HEK293T (cell line): Measurements from ENCODE around the gene RAD50.
"Not testable (repeated sequence)": the region's sequence is repeated elsewhere in the genome, so short reads cannot be mapped to it uniquely, and the experiment has no call there.

Experiments used
- CTCF ChIA-PET: fragments of 350-600 bp; formaldehyde crosslinking; extraction: SDS; loops from one replicate; lab custom pipeline; 2021; ENCODE audit warnings: antibody characterized with exemption, inconsistent platforms; lab: Yijun Ruan, JAX
- POLR2A ChIA-PET: fragments of 350-600 bp; formaldehyde crosslinking; extraction: SDS; loops from one replicate; lab custom pipeline; 2020; ENCODE audit warnings: antibody characterized with exemption, inconsistent platforms; lab: Yijun Ruan, JAX
- DNase-seq: peaks from one replicate; pipeline ENCODE4 v3.0.0; 2012; ENCODE audit warnings: mixed read lengths; ENCODE audit errors: extremely low spot score
- ARNT ChIP-seq: fragments of 450-650 bp; IDR thresholded peaks from 2 replicates; pipeline ENCODE4 v1.6.1; 2017; ENCODE audit warnings: mild to moderate bottlenecking
- BHLHE40 ChIP-seq: fragments of 450-650 bp; IDR thresholded peaks from 2 replicates; pipeline ENCODE4 v1.6.1; 2016; ENCODE audit warnings: mild to moderate bottlenecking, moderate library complexity, borderline replicate concordance
- CTBP1 ChIP-seq: fragments of 450-650 bp; IDR thresholded peaks from 2 replicates; pipeline ENCODE4 v1.6.1; 2016; ENCODE audit warnings: borderline replicate concordance
- ELF4 ChIP-seq: fragments of 450-650 bp; IDR thresholded peaks from 2 replicates; pipeline ENCODE4 v1.6.1; 2017; ENCODE audit warnings: antibody characterized with exemption
- FOXA1 ChIP-seq: fragments of 450-650 bp; IDR thresholded peaks from 2 replicates; pipeline ENCODE4 v1.6.1; 2016; ENCODE audit warnings: mild to moderate bottlenecking
- FOXK2 ChIP-seq: fragments of 450-650 bp; IDR thresholded peaks from 2 replicates; pipeline ENCODE4 v1.6.1; 2016; ENCODE audit warnings: mild to moderate bottlenecking
- FOXM1 ChIP-seq: fragments of 450-650 bp; IDR thresholded peaks from 2 replicates; pipeline ENCODE4 v1.6.1; 2017; ENCODE audit warnings: mild to moderate bottlenecking, borderline replicate concordance
- HDGF ChIP-seq: fragments of 450-650 bp; IDR thresholded peaks from 2 replicates; pipeline ENCODE4 v1.6.1; 2017; ENCODE audit warnings: antibody characterized with exemption, borderline replicate concordance
- L3MBTL2 ChIP-seq: fragments of 450-650 bp; conservative IDR thresholded peaks from 2 replicates; pipeline ENCODE4 v1.6.1; 2016; ENCODE audit warnings: mild to moderate bottlenecking
- LEF1 ChIP-seq: fragments of 450-650 bp; IDR thresholded peaks from 2 replicates; pipeline ENCODE4 v1.6.1; 2017; ENCODE audit warnings: mild to moderate bottlenecking, borderline replicate concordance
- NFRKB ChIP-seq: fragments of 450-650 bp; IDR thresholded peaks from 2 replicates; pipeline ENCODE4 v1.6.1; 2016; ENCODE audit warnings: mild to moderate bottlenecking, moderate library complexity
- PKNOX1 ChIP-seq: fragments of 450-650 bp; IDR thresholded peaks from 2 replicates; pipeline ENCODE4 v1.6.1; 2016
- SP1 ChIP-seq: fragments of 450-650 bp; IDR thresholded peaks from 2 replicates; pipeline ENCODE4 v1.6.1; 2017
- SUZ12 ChIP-seq: fragments of 450-650 bp; IDR thresholded peaks from 2 replicates; pipeline ENCODE4 v1.6.1; 2016; ENCODE audit warnings: mild to moderate bottlenecking
- TARDBP ChIP-seq: fragments of 450-650 bp; IDR thresholded peaks from 2 replicates; pipeline ENCODE4 v1.6.1; 2016
- ZNF384 ChIP-seq: fragments of 450-650 bp; IDR thresholded peaks from 2 replicates; pipeline ENCODE4 v1.6.1; 2016

Gene RAD50

GRCh38 chr5:132556763-132557477, at the start of gene RAD50:
TSS of gene RAD50 (plus strand) at chr5:132556977. CDS start at chr5:132557325, 348 bp downstream.
- peak; percentile 91 for DNase-seq
- TF ChIP-seq ELF4 (peak; percentile 98), SP1 (no peak), L3MBTL2 (peak; percentile 96), PKNOX1 (no peak), FOXA1 (no peak)
- CTCF ChIA-PET = interaction anchor here (0.5 to 0.7 kb wide), 3 partner anchors 26 to 1771 kb away, joined by 3 read pairs; partner anchors contain the start of gene UQCRQ
- POLR2A ChIA-PET = interaction anchor here (0.6 to 1.7 kb wide), 20 partner anchors 9 to 811 kb away, joined by 3 to 6 read pairs (median 4); partner anchors contain the start of genes KIF3A and UQCRQ

- DNase-seq = no peak
- TF ChIP-seq ARNT (no peak), SP1 (no peak), TARDBP (no peak), FOXM1 (no peak), BHLHE40 (no peak), SUZ12 (no peak), NFRKB (no peak), LEF1 (no peak), L3MBTL2 (no peak), PKNOX1 (no peak), CTBP1 (no peak), FOXA1 (no peak), ZNF384 (no peak)
- CTCF ChIA-PET = interaction anchor here (1.2 kb wide), 2 partner anchors 9 to 16 kb away, joined by 3 to 7 read pairs; no protein-coding TSS in a partner anchor
- POLR2A ChIA-PET = interaction anchor here (0.9 to 2.0 kb wide), 3 partner anchors 14 to 141 kb away, joined by 3 to 5 read pairs (median 3); partner anchors contain the start of genes RAD50 and SLC22A5
These were observed 46.7 kb upstream of the RAD50 start for GRCh38 chr5:132510076-132510475.

- DNase-seq, CTCF ChIA-PET, POLR2A ChIA-PET: not testable (repeated sequence)
These were observed 43.0 kb upstream of the RAD50 start for GRCh38 chr5:132513618-132514336.

GRCh38 chr5:132522067-132522466, 34.7 kb upstream of the RAD50 start:
- DNase-seq, POLR2A ChIA-PET: not testable (repeated sequence)
- CTCF ChIA-PET = interaction anchor here (0.6 kb wide), 1 partner anchor 449 kb away, joined by 3 read pairs; no protein-coding TSS in a partner anchor

- DNase-seq, CTCF ChIA-PET, POLR2A ChIA-PET: not testable (repeated sequence)
These were observed 31.9 kb upstream of the RAD50 start for GRCh38 chr5:132524877-132525276.

GRCh38 chr5:132525299-132525724, 31.5 kb upstream of the RAD50 start:
- no peak for DNase-seq
- ChIA-PET POLR2A (no interaction called here), CTCF (interaction anchor here (0.7 to 2.3 kb wide), 3 partner anchors 19 to 1006 kb away, joined by 4 to 18 read pairs (median 7); no protein-coding TSS in a partner anchor)
- no peak for TF ChIP-seq ZNF384
- TF ChIP-seq L3MBTL2 = no peak
- no peak for TF ChIP-seq HDGF
- no peak for TF ChIP-seq FOXK2
- TF ChIP-seq ELF4 = no peak
- no peak for TF ChIP-seq FOXM1
- no peak for TF ChIP-seq ARNT
- no peak for TF ChIP-seq FOXA1

GRCh38 chr5:132526290-132526973, 30.3 kb upstream of the RAD50 start:
- ChIA-PET CTCF (interaction anchor here (0.6 to 2.3 kb wide), 23 partner anchors 12 to 346 kb away, joined by 3 to 18 read pairs (median 3); partner anchors contain the start of genes GDF9 and UQCRQ), POLR2A (no interaction called here)
- peak; percentile 69 for DNase-seq
- TF ChIP-seq L3MBTL2 = no peak
- TF ChIP-seq HDGF = no peak
- no peak for TF ChIP-seq BHLHE40
- TF ChIP-seq ELF4 = no peak
- no peak for TF ChIP-seq CTBP1
- TF ChIP-seq SUZ12 = no peak
- no peak for TF ChIP-seq TARDBP
- no peak for TF ChIP-seq ZNF384
- TF ChIP-seq FOXK2 = no peak
- no peak for TF ChIP-seq ARNT
- no peak for TF ChIP-seq LEF1
